ENCODE results near the gene B4GALNT3. TPM values are rescaled to one million over a fixed set of nuclear protein-coding genes. Genes with fewer than 3 reads are reported as not detected.
A peak's percentile ranks its signal among the peaks of the same experiment; 100 is the strongest.

Gene B4GALNT3
- total and polyA plus RNA-seq, 2 of the 13 experiments (the other 11 are each of a cell fraction or from before 2014, with no cell fraction given), result 3.2 to 4.4 TPM

- TF ChIP-seq ZNF407 (CRISPR knock-in tag; IDR thresholded peaks at IDR 0.05; ENCODE audit: not compliant biosample characterization), result no peak
- TF ChIP-seq CCDC6 (CRISPR knock-in tag; IDR thresholded peaks at IDR 0.05), result no peak
- TF ChIP-seq NFE2 (CRISPR knock-in tag; IDR thresholded peaks at IDR 0.05), result peak; percentile 81
- TF ChIP-seq ZNF772 (CRISPR knock-in tag; IDR thresholded peaks at IDR 0.05), result peak; percentile 77; the same call in 1 of the 2 replicates
- TF ChIP-seq CHCHD3 (CRISPR knock-in tag; IDR thresholded peaks at IDR 0.05), result no peak
- no peak for TF ChIP-seq REXO4 (CRISPR knock-in tag; IDR thresholded peaks at IDR 0.05; ENCODE audit: borderline replicate concordance)
- no peak for TF ChIP-seq CENPT (CRISPR knock-in tag; IDR thresholded peaks at IDR 0.05; ENCODE audit: low read depth)
- no peak for TF ChIP-seq SRSF1 (optimal IDR thresholded peaks at IDR 0.05; ENCODE audit: low read depth, low read length)
- TF ChIP-seq TEAD3 (CRISPR knock-in tag; optimal IDR thresholded peaks at IDR 0.05; ENCODE audit: borderline replicate concordance), result peak; percentile 87
- TF ChIP-seq RBAK (CRISPR knock-in tag; IDR thresholded peaks at IDR 0.05), result peak; percentile 60; the same call in 1 of the 2 replicates
- TF ChIP-seq ZNF180 (CRISPR knock-in tag; IDR thresholded peaks at IDR 0.05; ENCODE audit: borderline replicate concordance, low read depth), result no peak
- no peak; the same call in 1 of the 2 replicates for TF ChIP-seq KDM3A (CRISPR knock-in tag; IDR thresholded peaks at IDR 0.05; ENCODE audit: low read depth)
- peak; percentile 96 for TF ChIP-seq ATF3 (CRISPR knock-in tag; IDR thresholded peaks at IDR 0.05)
- no peak for TF ChIP-seq STAT5B (CRISPR knock-in tag; IDR thresholded peaks at IDR 0.05)
- TF ChIP-seq ZBTB8A (CRISPR knock-in tag; IDR thresholded peaks at IDR 0.05; ENCODE audit: borderline replicate concordance, low read depth), result no peak
- TF ChIP-seq NBN (conservative IDR thresholded peaks at IDR 0.05), result no peak
- peak; percentile 86 to 97 for TF ChIP-seq EP300 (IDR thresholded peaks at IDR 0.05; ENCODE audit: low read depth in 2 of 2, low read length in 2 of 2)
- peak; percentile 94 for TF ChIP-seq EP300 (CRISPR knock-in tag; IDR thresholded peaks at IDR 0.05; ENCODE audit: borderline replicate concordance)
- 0 out of 2 replicates have a peak, but pooled peaks have one; percentile 63 for TF ChIP-seq BORCS8-MEF2B (CRISPR knock-in tag; IDR thresholded peaks at IDR 0.05)
- TF ChIP-seq ETV5 (CRISPR knock-in tag; IDR thresholded peaks at IDR 0.05; ENCODE audit: borderline replicate concordance), result peak; percentile 81
- no peak for TF ChIP-seq TP53 (CRISPR knock-in tag; conservative IDR thresholded peaks at IDR 0.05)
- TF ChIP-seq ZFP37 (CRISPR knock-in tag; IDR thresholded peaks at IDR 0.05; ENCODE audit: borderline replicate concordance), result no peak
These were observed 125.6 kb downstream of the B4GALNT3 start (continued) for GRCh38 chr12:585062-586061.
